OCI-LY1 (cell line): ENCODE data around the gene FUBP3.

Experiments
- H2AFZ ChIP-seq: fragments of 200-600 bp; sonication (generic), shearing (Covaris generic); 2 replicates; pipeline ENCODE4 v1.6.0; 2014; ENCODE audit warnings: antibody characterized with exemption, mild to moderate bottlenecking, low read length
- H3F3A ChIP-seq: fragments of 200-600 bp; sonication (generic), shearing (Covaris generic); 2 replicates; pipeline ENCODE4 v1.6.0; 2014; ENCODE audit warnings: mild to moderate bottlenecking, antibody characterized with exemption, low read length, moderate library complexity; ENCODE audit not compliant: insufficient read depth
- H3K27ac ChIP-seq: fragments of 200-600 bp; sonication (generic); 2 replicates; pipeline ENCODE4 v1.5.1; 2014; ENCODE audit warnings: low read length, mixed run types, mild to moderate bottlenecking, low read depth; ENCODE audit not compliant: poor library complexity, severe bottlenecking
- H3K27me3 ChIP-seq: fragments of 200-600 bp; sonication (generic); 2 replicates; pipeline ENCODE4 v1.6.0; 2014; ENCODE audit warnings: antibody characterized with exemption, mild to moderate bottlenecking, low read length, moderate library complexity; ENCODE audit not compliant: insufficient read depth
- H3K36me3 ChIP-seq: fragments of 200-600 bp; sonication (generic); 2 replicates; pipeline ENCODE4 v1.6.1; 2014; ENCODE audit warnings: mild to moderate bottlenecking, antibody characterized with exemption, low read length, moderate library complexity, mixed read lengths; ENCODE audit not compliant: insufficient read depth
- H3K4me1 ChIP-seq: fragments of 200-600 bp; sonication (generic); 2 replicates; pipeline ENCODE4 v1.5.1; 2014; ENCODE audit warnings: mild to moderate bottlenecking, low read length, moderate library complexity; ENCODE audit not compliant: insufficient read depth, severe bottlenecking
- H3K4me2 ChIP-seq: fragments of 200-600 bp; sonication (generic), shearing (Covaris generic); 2 replicates; pipeline ENCODE4 v1.6.1; 2014; ENCODE audit warnings: low read length
- H3K4me3 ChIP-seq: fragments of 200-600 bp; sonication (generic); 2 replicates; pipeline ENCODE4 v1.5.1; 2014; ENCODE audit warnings: low read length, low read depth, mild to moderate bottlenecking, mixed read lengths; ENCODE audit not compliant: poor library complexity, severe bottlenecking
- H3K79me2 ChIP-seq: fragments of 200-600 bp; shearing (Covaris generic); 2 replicates; pipeline ENCODE4 v1.6.1; 2016; ENCODE audit warnings: mixed run types, low read length, mixed read lengths; ENCODE audit not compliant: insufficient read depth
- H3K9ac ChIP-seq: fragments of 200-600 bp; sonication (generic), shearing (Covaris generic); 2 replicates; pipeline ENCODE4 v1.6.1; 2014; ENCODE audit warnings: mild to moderate bottlenecking, low read length, mixed read lengths
- H3K9me2 ChIP-seq: fragments of 200-600 bp; sonication (generic), shearing (Covaris generic); 2 replicates; pipeline ENCODE4 v1.6.1; 2014; ENCODE audit warnings: low read depth, mild to moderate bottlenecking, low read length, mixed read lengths
- H3K9me3 ChIP-seq: fragments of 200-600 bp; shearing (Covaris generic); 2 replicates; pipeline ENCODE4 v1.6.1; 2014; ENCODE audit warnings: low read length, mixed read lengths
- H4K20me1 ChIP-seq: fragments of 200-600 bp; sonication (generic), shearing (Covaris generic); 2 replicates; pipeline ENCODE4 v1.6.0; 2016; ENCODE audit warnings: mild to moderate bottlenecking, low read length; ENCODE audit not compliant: insufficient read depth
- EZH2 ChIP-seq: fragments of 200-600 bp; sonication (generic), shearing (Covaris generic); IDR thresholded peaks from 2 replicates; pipeline ENCODE4 v1.8.0; 2017; ENCODE audit warnings: borderline replicate concordance, mixed run types, mild to moderate bottlenecking, antibody characterized with exemption, low read length, moderate library complexity, mixed read lengths
- TF ChIP-seq, protein P1 (sequence below): fragments of 200-600 bp; sonication (generic), shearing (Covaris generic); IDR thresholded peaks from 2 replicates; pipeline ENCODE4 v1.5.1; 2017; ENCODE audit warnings: mild to moderate bottlenecking, antibody characterized with exemption, low read length, moderate library complexity, mixed read lengths

FUBP3 gene

DNA sequence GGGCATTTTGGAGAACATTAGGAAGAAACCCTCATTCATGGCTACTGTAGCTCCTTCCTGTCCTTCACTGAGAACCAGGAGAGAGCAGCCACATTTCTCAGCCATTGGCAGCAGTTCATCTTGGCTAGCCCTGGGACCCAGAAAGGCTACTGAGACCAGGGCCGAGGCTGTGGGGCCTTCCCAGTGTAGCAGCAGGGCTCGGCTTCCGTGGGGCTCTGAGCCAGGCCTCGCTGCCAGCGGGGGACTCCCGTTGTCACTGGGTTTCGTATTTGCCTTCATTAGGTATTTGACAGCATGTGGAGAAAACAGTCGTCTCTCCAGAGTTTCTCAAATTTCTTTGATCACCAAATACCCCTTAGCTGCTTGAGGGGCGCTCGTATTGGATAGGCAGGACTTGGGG lies 47.7 kb downstream of the FUBP3 start:
- TF ChIP-seq EZH2, result no peak
- TF ChIP-seq, protein P1, sequence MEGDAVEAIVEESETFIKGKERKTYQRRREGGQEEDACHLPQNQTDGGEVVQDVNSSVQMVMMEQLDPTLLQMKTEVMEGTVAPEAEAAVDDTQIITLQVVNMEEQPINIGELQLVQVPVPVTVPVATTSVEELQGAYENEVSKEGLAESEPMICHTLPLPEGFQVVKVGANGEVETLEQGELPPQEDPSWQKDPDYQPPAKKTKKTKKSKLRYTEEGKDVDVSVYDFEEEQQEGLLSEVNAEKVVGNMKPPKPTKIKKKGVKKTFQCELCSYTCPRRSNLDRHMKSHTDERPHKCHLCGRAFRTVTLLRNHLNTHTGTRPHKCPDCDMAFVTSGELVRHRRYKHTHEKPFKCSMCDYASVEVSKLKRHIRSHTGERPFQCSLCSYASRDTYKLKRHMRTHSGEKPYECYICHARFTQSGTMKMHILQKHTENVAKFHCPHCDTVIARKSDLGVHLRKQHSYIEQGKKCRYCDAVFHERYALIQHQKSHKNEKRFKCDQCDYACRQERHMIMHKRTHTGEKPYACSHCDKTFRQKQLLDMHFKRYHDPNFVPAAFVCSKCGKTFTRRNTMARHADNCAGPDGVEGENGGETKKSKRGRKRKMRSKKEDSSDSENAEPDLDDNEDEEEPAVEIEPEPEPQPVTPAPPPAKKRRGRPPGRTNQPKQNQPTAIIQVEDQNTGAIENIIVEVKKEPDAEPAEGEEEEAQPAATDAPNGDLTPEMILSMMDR, result no peak
- H4K20me1 ChIP-seq, result no peaks in the 10 kb centered on the region
- no peak overlapping the region for H3K4me2 ChIP-seq
- H3K9me3 ChIP-seq, result no peaks in the 10 kb centered on the region
- H3K27me3 ChIP-seq, result no peaks in the 10 kb centered on the region
- H3K4me1 ChIP-seq, result no peaks in the 10 kb centered on the region
- H2AFZ ChIP-seq, result no peak overlapping the region
- H3K9ac ChIP-seq, result no peak overlapping the region
- H3K27ac ChIP-seq, result no peak overlapping the region
- no peak overlapping the region for H3K4me3 ChIP-seq
- H3F3A ChIP-seq, result no peaks in the 10 kb centered on the region
- no peaks in the 10 kb centered on the region for H3K9me2 ChIP-seq
- peaks cover 80% of the 10 kb centered on the region for H3K36me3 ChIP-seq
- no peaks in the 10 kb centered on the region for H3K79me2 ChIP-seq

DNA sequence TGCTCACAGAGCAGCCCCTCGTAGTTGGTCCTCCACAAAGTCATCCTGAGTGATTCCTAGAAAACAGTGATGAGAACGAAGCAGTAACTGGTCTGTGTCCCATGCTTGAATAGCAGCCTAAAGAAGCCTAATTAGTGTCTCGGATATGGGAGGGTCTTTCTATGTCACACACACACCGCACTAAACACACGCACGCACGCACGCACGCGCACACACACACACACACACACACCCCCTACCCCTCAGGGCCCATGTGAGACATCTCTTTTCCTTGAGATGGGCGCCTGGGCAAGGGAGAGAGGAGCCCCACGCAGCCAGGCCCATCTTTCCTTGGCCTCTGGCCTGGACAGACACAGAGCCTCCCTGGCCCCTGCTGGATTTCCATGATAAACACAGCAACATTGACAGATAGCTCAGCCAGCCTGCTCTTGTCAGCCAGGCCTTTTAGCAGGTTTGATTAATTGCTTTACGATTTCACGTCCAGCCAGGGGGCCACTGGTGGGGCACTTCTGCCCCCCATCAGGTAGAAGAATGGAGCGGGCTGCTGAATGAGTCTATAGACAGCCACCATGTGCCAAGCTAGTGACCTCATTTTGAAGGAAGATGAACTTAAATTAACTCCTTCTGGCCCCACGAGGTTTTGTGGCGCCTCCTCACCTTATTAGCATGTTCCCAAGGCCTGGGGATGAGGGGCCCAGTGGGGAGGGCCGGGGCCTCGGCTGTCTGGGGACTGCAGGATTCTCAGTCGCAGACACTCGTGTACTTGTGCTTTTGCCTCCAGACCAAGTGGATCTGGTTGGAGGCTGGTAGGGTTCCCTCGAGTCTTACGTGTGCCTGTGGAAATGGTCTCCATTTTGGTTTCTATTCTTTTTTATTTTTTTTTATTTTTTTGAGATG lies 48.8 kb downstream of the FUBP3 start:
- peaks cover 77% of the 10 kb centered on the region for H3K36me3 ChIP-seq
- no peak overlapping the region for H3K9ac ChIP-seq
- no peaks in the 10 kb centered on the region for H3K79me2 ChIP-seq
- no peaks in the 10 kb centered on the region for H3K9me2 ChIP-seq
- H3K4me1 ChIP-seq, result no peaks in the 10 kb centered on the region
- H2AFZ ChIP-seq, result no peak overlapping the region
- H3F3A ChIP-seq, result no peaks in the 10 kb centered on the region
- no peaks in the 10 kb centered on the region for H4K20me1 ChIP-seq
- no peaks in the 10 kb centered on the region for H3K9me3 ChIP-seq
- H3K27ac ChIP-seq, result no peak overlapping the region
- TF ChIP-seq, protein P1, result no peak
- no peak for TF ChIP-seq EZH2
- no peak overlapping the region for H3K4me3 ChIP-seq
- no peak overlapping the region for H3K4me2 ChIP-seq
- no peaks in the 10 kb centered on the region for H3K27me3 ChIP-seq

DNA sequence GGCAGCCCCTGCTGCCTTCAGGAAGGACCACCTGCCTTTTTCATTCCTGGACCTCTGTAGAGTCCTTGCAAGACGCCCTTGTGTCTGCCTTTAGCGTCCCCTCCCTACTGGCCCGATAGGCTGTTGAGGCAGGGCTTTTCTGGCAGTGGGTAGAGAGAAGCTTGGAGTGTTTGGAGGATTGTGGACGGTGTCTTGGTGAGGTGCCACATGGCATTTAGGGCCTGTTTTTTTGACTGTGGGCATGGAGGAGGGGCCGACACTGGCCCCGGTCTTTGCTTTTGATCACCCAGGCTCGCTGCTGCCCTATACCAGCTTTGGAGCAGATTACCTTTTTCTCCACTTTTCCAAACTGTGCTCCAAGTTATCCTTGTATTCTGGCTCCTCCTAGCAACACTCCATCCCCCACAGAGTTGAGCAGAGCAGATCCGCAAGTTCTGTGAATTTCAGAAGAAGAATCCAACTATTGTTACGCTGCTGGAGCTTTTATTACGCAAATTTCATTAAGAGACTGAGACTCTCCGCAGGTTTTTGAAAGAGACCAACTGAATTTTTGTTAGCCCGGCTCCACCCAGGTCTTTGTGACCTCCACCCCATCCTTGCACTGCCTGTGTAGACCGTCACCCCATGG lies 50.2 kb downstream of the FUBP3 start:
- peaks cover 63% of the 10 kb centered on the region for H3K36me3 ChIP-seq

More for the DNA sequence above, 50.2 kb downstream of the FUBP3 start:
- Histone ChIP-seq H3K9ac (no peak overlapping the region), H3K27me3 (no peaks in the 10 kb centered on the region), H3K79me2 (no peaks in the 10 kb centered on the region), H4K20me1 (no peaks in the 10 kb centered on the region), H3K9me2 (no peaks in the 10 kb centered on the region), H3F3A (no peaks in the 10 kb centered on the region), H3K4me1 (no peaks in the 10 kb centered on the region), H3K27ac (no peak overlapping the region), H3K4me3 (no peak overlapping the region), H3K4me2 (no peak overlapping the region), H3K9me3 (no peaks in the 10 kb centered on the region), H2AFZ (no peak overlapping the region)
- no peak for TF ChIP-seq EZH2
- TF ChIP-seq, protein P1, result no peak
